ENCODE data around the gene EIF4E2.
A peak's percentile ranks its signal among the peaks of the same experiment; 100 is the strongest.

EIF4E2 gene

GRCh38 chr2:232604535-232604934, 54.0 kb downstream of the EIF4E2 start:
- no peak for DNase-seq

DNA sequence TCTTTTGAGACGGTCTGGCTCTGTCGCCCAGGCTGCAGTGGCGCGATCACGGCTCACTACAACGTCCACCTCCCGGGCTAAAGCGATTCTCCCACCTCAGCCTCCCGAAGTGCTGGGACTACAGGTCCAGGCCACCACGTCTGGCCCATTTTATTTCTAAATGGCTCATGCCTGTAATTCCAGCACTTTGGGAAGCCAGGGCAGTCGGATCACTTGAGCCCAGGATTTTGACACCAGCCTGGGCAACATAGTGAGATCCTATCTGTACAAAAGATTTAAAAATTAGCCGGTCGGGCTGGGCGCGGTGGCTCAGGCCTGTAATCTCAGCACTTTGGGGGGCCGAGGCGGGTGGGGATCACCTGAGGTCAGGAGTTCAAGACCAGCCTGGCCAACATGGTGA, 56.5 kb downstream of the EIF4E2 start:
- DNase-seq: no peak

DNA sequence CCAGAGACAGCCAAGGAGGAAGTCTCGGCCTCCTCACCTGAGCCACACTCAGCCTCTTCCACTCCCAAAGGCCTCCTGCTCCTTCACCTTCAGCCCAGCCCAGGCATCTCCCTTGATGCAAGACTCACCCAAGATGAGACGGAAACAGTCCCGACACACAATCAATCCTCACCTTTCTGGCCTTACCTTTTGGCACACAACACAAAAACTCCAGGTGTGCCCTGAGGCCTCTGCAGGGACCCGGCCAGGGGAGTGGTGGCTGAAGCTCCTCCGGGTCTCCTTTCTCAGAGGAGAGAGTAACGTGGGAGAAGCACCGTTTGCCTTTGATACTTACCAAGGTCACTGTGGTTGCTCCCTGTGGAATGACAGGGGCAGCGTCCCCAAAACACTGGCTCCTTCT, 59.1 kb downstream of the EIF4E2 start:
- DNase-seq: no peak

DNA sequence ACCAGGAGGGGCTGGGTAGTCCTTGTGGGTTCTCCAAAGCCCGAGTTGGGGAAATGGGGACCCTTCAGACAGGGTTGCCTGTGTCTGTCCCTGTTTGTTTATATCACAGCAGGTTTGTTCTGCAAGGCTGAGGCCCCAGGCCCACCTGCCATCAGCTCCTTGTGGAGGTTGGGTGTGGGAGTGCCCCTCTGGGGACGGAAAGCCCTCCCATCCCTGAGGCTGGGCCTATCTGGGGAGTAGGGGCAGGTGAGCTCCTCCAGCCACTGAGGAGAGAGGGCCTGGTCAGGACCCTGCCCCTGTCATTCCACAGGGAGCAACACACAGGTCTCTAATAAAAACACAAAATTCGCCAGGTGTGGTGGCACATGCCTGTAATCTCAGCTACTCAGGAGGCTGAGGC, 59.6 kb downstream of the EIF4E2 start:
- DNase-seq: no peak

DNA sequence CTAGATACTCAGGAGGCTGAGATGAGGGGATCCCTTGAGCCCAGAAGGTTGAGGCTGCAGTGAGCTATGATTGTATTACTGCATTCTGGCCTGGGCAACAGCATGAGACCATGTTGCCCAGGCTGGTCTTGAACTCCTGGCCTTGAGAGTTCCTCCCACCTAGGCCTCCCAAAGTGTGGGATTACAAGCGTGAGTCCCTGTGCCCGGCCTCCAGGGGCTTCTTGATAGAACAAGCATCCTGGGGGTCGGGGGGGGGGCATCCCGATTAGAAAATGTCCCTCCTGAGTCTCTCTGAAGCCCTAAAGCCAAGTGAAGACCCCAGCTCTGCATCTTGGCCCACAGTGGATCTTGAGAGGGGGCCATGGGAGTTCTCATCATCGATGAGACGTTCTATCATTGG, 60.6 kb downstream of the EIF4E2 start:
- no peak for DNase-seq

- peak; percentile 56 for DNase-seq
Measured at GRCh38 chr2:232611559-232612218, 61.2 kb downstream of the EIF4E2 start.

- no peak for DNase-seq
Measured at GRCh38 chr2:232613538-232614134, 63.1 kb downstream of the EIF4E2 start.

- no peak for DNase-seq
Measured at GRCh38 chr2:232615339-232615738, 64.8 kb downstream of the EIF4E2 start.
